ENCODE results near the gene ATP11A.

Gene ATP11A

GRCh38 chr13:112711528-112712265 is 21.9 kb downstream of the ATP11A start:
- peak; percentile 50 to 64 for DNase-seq

DNA sequence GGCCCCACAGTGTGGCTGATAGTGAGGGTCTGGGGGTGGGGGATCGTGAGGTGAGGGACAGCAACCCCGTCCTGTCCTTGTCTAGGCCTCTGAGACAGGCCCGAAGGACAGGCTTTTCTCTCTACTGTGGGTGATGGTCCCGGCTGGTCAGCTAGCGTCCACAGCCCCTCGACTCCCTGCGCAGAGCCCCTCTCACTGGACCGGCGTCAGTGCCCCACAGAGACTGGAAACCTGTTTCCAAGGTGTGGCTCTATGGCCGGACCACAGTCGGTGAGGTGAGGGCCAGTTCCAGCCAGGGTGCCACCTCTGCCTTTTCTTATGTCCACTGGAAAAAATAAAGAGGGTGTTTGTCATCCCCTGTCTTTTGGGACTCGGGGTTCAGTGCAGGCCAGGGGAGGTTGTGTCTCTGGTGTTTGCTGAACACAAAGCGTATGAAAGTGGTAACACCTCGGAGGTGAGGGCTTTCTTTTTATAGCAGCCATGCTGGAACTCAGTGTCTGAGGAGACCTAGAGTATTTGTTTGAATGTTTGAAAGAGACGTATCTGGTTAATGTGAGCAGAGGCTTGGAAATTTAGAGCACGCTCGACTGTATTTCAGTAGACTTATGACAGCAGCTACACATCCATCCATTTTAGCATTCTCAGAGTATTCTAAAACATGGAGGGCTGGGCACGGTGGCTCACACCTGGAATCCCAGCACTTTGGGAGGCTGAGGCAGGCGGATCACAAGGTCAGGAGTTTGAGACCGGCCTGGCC is 22.8 kb downstream of the ATP11A start:
- no peak for DNase-seq

DNA sequence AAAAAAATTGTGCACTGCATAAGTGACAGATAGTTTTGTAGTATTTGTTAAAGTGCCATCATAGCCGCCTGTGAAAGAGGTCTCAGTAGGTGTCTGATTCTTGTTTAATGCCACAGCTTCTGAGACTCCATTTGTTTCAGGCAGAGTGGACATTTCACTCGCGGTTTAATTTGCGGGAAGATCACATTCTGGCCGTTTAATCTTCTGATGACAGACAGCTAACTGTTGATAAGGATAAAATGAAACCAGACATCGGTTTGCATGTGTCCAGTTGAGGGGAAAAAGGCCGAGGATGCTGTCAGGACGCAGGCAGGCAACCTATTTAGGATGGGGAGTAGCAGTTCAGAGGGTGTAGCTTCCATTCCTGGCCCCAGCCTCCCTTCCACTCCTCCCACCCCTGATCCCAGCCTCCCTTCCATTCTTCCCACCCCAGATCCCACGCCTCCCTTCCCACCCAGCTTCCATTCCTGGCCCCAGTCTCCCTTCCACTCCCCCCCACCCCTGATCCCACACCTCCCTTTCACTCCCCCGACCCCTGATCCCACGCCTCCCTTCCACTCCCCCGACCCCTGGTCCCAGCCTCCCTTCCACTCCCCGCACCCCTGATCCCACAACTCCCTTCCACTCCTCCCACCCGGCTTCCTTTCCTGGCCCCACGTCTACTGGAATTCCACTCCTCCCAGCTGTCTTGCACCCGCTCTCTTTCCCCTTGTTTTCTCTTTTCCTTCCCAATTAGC is 23.8 kb downstream of the ATP11A start:
- no peak for DNase-seq

- no peak for DNase-seq
Measured at GRCh38 chr13:112714376-112715174, 24.7 kb downstream of the ATP11A start.

DNA sequence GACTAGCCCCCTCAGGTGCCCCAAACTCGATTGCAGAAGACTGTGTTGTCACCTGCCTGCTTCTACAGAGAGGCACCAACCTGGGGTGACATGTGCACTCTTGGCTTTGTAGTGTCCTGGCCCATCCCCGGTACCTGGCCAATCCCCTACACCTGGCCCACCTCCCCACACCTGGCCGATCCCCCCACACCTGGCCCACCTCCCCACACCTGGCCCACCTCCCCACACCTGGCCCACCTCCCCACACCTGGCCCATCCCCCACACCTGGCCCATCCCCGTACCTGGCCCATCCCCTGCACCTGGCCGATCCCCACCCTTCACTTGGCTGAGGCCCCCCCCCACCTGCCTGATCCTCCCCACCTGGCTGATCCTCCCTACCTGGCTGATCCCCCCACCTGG is 25.4 kb downstream of the ATP11A start:
- DNase-seq = no peak

- DNase-seq = no peak
Measured at GRCh38 chr13:112715715-112716460, 26.1 kb downstream of the ATP11A start.

DNA sequence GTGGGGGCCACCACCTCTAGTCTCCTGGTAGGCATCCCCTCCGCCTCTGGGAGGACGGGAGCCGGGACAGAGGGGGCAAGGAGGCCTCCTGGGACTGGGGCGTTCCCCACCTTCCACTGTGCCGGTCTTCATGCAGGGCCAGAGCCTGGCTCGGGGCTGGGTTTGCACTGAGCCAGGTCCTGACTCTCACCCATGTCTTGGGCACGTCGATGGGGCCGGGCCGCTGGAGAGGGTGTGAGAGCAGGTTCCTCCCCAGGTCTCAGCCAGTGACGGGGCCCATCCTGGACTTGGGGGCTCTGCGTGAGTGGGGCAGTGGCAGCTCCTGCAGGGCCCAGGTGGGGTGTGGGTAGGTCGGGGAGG is 26.6 kb downstream of the ATP11A start:
- DNase-seq = no peak

DNA sequence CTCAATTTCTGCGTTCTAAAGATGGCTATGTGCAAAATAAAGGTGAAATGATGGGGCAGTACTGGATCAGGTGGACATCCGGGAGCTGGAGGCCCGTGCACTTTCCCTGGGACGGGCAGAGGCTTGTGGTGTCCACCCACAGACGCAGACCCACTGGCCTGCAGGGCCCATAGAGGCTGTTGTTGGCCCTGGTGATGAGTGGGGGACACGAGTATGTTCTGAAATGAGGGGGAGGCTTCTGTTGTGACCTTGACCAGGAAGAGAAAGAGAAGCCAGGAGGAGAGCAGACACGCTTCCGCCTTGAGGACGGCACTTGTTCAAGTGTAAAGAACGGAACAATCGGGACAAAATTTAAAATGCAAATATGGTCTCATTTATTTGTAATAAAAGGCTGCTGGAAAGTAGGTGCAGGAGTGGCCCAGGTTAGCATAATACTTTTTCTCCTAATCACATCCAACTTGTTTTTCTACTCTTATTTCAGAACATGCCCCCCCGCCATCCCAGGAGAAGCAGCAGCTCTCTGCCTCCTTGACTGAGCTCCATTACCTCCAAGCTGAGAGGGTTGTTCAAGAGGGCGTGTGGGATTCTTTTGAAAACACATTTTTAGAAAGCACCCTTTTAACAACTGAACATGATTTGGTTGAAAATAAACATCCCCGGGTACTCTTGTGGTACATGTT is 27.1 kb downstream of the ATP11A start:
- no peak for DNase-seq

DNA sequence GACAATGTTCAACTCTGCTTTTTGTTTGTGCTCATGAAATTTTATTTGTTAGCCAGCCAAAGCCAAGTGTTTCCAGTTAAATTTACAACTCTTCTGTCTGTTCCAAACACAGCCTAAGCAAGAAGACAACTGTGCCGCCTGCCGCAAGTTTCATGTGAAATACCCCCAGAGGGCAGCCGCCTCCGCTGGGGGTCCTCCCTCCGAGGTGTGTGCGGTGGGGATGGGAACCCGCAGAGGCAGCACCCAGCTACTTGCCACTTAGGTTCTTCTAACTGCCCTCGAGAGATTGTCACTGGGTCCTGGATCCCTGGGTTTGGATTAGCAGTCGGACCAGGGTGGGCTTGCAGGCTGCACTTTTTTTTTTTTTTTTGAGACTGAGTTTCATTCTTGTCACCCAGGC is 28.5 kb downstream of the ATP11A start:
- DNase-seq = no peak

- DNase-seq = no peak
Measured at GRCh38 chr13:112719016-112719415, 29.2 kb downstream of the ATP11A start.

- no peak for DNase-seq
Measured at GRCh38 chr13:112719556-112719955, 29.7 kb downstream of the ATP11A start.

- DNase-seq = no peak
Measured at GRCh38 chr13:112720251-112720650, 30.4 kb downstream of the ATP11A start.

DNA sequence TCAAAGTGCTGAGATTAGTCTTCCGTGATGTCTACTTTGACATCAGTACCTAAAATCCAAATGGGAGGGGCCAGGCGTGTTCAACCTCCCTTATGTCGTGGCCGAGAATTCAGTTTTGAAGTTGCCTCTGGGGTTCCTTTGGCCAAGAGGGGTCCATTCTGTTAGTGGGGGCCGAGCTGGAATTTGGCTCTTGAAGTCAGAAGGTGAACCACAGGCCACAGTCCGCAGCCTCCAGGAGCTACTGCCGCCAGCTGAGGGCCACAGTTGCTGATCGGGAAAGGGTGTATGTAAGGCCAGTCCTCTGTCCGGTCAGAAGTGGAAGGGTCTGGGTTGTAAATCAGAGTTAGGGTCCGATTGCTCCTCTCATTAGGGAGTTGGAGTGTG is 31.0 kb downstream of the ATP11A start:
- DNase-seq = no peak

DNA sequence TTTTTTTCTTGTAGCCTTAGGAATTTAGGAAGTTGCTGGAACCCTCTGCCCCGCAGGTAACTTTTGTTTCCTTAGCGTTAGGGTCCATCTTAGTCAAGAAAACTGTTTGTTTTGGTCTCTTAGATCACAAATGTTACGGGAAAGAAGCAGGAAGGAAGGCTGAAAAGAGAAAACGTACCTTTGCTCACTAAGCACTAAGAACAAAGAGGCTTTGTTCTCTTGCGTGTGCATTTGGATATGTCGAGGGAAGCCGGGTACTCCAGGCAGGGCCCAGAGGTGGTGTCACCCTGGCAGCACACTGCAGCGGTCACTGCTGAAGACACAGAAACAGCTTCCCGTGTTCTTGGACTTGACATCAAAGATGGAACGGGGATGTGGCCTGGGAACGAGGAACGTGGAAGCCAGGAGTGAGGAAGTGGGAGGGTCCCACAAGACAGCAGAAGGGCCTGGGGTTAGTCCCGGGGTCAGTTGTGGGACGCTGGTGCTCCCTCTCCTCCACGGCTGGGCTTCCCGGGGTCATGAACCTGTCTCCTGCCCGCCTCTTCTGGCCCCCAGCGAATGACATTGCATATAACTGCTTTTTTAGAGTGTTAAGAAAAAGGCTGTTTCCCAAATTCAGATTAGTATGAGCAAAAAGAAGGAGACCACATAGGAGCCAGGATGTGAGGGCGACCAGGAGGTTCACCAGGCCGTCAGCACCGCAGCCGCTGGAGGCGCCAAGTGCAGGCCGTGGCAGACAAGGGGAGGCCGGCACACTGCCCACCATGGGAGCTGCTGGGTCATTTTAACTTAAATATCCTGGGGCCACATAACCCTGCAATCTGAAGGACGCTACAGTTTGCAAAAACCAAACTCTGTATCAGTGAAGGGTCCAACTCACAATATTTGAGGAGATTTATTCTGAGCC is 31.6 kb downstream of the ATP11A start:
- DNase-seq = peak; percentile 37 to 74

GRCh38 chr13:112722433-112723263 is 32.8 kb downstream of the ATP11A start:
- DNase-seq = no peak

DNA sequence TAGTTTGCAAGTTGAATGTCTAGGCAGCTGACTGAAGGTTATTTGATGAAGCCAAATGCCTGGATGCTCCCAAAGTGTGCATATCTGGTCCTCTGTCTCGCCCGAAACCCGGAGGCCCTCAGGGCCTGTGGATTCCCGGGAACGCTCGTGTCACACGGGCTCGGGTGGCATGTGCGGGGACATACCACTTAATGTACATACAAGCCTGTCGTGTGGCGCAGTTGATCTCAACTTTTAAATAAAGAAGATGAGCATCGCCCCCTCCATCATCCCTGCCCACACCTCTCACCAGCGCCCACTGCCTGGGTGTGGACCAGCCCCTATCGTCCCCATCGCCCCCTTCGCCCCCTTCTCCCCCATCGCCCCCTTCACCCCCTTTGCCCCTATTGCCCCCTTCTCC is 33.9 kb downstream of the ATP11A start:
- DNase-seq = no peak

- no peak for DNase-seq
Measured at GRCh38 chr13:112724788-112725345, 35.0 kb downstream of the ATP11A start.

DNA sequence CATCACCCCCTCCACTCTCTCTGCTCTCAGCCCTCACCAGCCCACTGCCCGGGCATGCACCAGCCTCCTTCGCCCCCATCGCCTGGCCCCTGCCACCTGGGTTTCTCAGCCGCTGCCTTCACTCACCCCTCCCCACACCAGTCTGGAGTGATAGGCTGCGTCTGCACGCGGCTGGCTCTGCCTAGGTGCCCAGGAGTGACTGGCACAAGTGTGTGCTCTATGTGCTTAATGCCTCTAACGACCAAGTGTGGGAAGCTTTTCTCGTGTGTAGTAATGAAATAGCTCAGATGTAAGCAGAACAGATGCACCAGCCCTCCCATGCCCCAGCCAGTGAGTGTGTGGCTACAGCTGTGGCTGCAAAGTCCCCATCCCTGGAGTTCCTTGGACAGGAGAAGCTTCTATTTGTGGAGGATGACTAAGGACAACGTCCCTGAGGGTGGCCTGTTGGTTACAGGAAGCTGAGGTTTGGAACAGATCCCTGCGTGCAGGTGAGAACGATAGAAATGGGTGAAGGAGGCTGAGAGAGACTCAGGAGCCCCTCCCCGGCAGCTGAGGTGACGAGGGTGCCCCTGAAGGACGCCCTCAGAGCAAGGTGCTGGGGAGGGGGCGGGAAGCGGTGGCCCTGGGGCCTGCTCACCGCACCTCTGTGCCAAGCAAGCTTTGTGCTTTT is 35.6 kb downstream of the ATP11A start:
- peak in 1 of 2 experiments; percentile 31 for DNase-seq

Measured in NCI-H526 (cell line).